Limb (tissue), 2 donors: ENCODE results near the gene NBEAL2.
A peak's percentile ranks its signal among the peaks of the same experiment; 100 is the strongest.

ENCODE experiments used
- DNase-seq, 2 donors: peaks; one replicate each; pipeline ENCODE4 v3.0.0-alpha.2; 2016; ENCODE audit errors: extremely low spot score in 2 of 2

Gene NBEAL2

GRCh38 chr3:46978985-46979944, at the start of gene NBEAL2:
NBEAL2 (plus strand) TSS chr3:46979666; CDS start chr3:46979862, 196 bp downstream.
- DNase-seq, result peak; percentile 86 to 87

- no peak for DNase-seq
These were observed 49.1 kb upstream of the NBEAL2 start for GRCh38 chr3:46930166-46930944.

GRCh38 chr3:46930945-46931403, 48.5 kb upstream of the NBEAL2 start:
- no peak for DNase-seq

- peak in 1 of 2 donors; percentile 32 for DNase-seq
These were observed 47.7 kb upstream of the NBEAL2 start for GRCh38 chr3:46931631-46932331.

GRCh38 chr3:46932455-46933225, 46.8 kb upstream of the NBEAL2 start:
- DNase-seq, result no peak

GRCh38 chr3:46933261-46933660, 46.2 kb upstream of the NBEAL2 start:
- no peak for DNase-seq

- peak in 1 of 2 donors; percentile 62 for DNase-seq
These were observed 45.4 kb upstream of the NBEAL2 start for GRCh38 chr3:46934072-46934471.

- DNase-seq, result no peak
These were observed 44.8 kb upstream of the NBEAL2 start for GRCh38 chr3:46934498-46935167.

GRCh38 chr3:46935168-46935858, 44.2 kb upstream of the NBEAL2 start:
- peak; percentile 49 to 68 for DNase-seq

GRCh38 chr3:46935989-46936558, 43.4 kb upstream of the NBEAL2 start:
- DNase-seq, result no peak

- no peak for DNase-seq
These were observed 42.7 kb upstream of the NBEAL2 start for GRCh38 chr3:46936733-46937250.

- no peak for DNase-seq
These were observed 41.3 kb upstream of the NBEAL2 start for GRCh38 chr3:46938118-46938517.

GRCh38 chr3:46939578-46940445, 39.7 kb upstream of the NBEAL2 start:
- DNase-seq, result no peak

GRCh38 chr3:46942076-46942475, 37.4 kb upstream of the NBEAL2 start:
- DNase-seq, result no peak

GRCh38 chr3:46942481-46943236, 36.8 kb upstream of the NBEAL2 start:
- no peak for DNase-seq

GRCh38 chr3:46943237-46944187, 36.0 kb upstream of the NBEAL2 start:
- no peak for DNase-seq
